Cardiac atrium fibroblast (primary cell): ENCODE data around the gene USP37. TPM values are rescaled to one million over a fixed set of nuclear protein-coding genes. Genes with fewer than 3 reads are reported as not detected.

ENCODE experiments used
- total RNA-seq: library from RNA; depleted of rRNA; stranded (reverse); fragments of >200 nt; gene quantifications from 2 replicates; pipeline ENCODE4 v1.2.3, GENCODE V29; 2015

Gene USP37
- total RNA-seq = 4.2 and 6.5 TPM in 2 replicates

GRCh38 chr2:218568190-218569037 is at the start of gene USP37, which contains the start of gene CNOT9:
Gene USP37, minus strand, starts transcription at chr2:218568351. Its CDS starts 9,698 bp downstream, at chr2:218558653.
Gene CNOT9, plus strand, starts transcription at chr2:218568839. Its CDS starts 116 bp downstream, at chr2:218568955.

GRCh38 chr2:218607436-218608115 is 39.4 kb upstream of the USP37 start, which contains the start of gene PLCD4:
Gene PLCD4, plus strand, starts transcription at chr2:218607899. Its CDS starts 7,841 bp downstream, at chr2:218615740.

GRCh38 chr2:218418717-218419458 is 149.3 kb downstream of the USP37 start, which contains the start of gene VIL1:
Gene VIL1, plus strand, starts transcription at chr2:218419123. Its CDS starts 4,656 bp downstream, at chr2:218423779.

Other genes starting within 250 kb of the USP37 start
- not detected in 2 replicates for gene CATIP, start 211.5 kb downstream of the USP37 start, total RNA-seq
- under 0.01 TPM in 2 replicates for gene SLC11A1, start 186.1 kb downstream of the USP37 start, total RNA-seq
- gene CTDSP1, start 168.5 kb downstream of the USP37 start, total RNA-seq = 87.0 and 94.2 TPM in 2 replicates
- not detected in 2 replicates for gene VIL1, start 149.2 kb downstream of the USP37 start, total RNA-seq
- gene CNOT9, start 488 bp upstream of the USP37 start, total RNA-seq = 38.5 and 49.6 TPM in 2 replicates
- gene PLCD4, start 39.5 kb upstream of the USP37 start, total RNA-seq = 0.49 and 1.3 TPM in 2 replicates
- 4.9 and 7.9 TPM in 2 replicates for gene ZNF142, start 91.3 kb upstream of the USP37 start, total RNA-seq
- 19.8 and 27.3 TPM in 2 replicates for gene BCS1L, start 91.3 kb upstream of the USP37 start, total RNA-seq
- 14.4 and 26.9 TPM in 2 replicates for gene RNF25, start 103.7 kb upstream of the USP37 start, total RNA-seq
- 20.1 and 21.7 TPM in 2 replicates for gene STK36, start 103.7 kb upstream of the USP37 start, total RNA-seq
- gene TTLL4, start 142.5 kb upstream of the USP37 start, total RNA-seq = 9.9 and 43.9 TPM in 2 replicates
- gene CYP27A1, start 213.8 kb upstream of the USP37 start, total RNA-seq = 2.7 and 2.9 TPM in 2 replicates